Keratinocyte (primary cell): ENCODE measurements around the gene CCDC88A.

ENCODE experiments used
- CTCF ChIP-seq, 3 experiments: IDR thresholded peaks in 1 of 3; conservative IDR thresholded peaks in 1 of 3; optimal IDR thresholded peaks in 1 of 3; 2 replicates in 2 of 3; 3 replicates in 1 of 3; pipeline versions ENCODE3 to v1.5.1; 2011; ENCODE audit warnings: low read length in 3 of 3, mild to moderate bottlenecking in 3 of 3, moderate library complexity in 2 of 3, control low read depth in 1 of 3, inconsistent platforms in 1 of 3; ENCODE audit not compliant: insufficient read depth in 2 of 3; ENCODE audit errors: extremely low read depth in 1 of 3
- EZH2 ChIP-seq: IDR thresholded peaks from one replicate; pipeline ENCODE4 v1.6.1; 2012; ENCODE audit warnings: inconsistent platforms, mild to moderate bottlenecking, low read length, moderate library complexity

- TF ChIP-seq CTCF (optimal IDR thresholded peaks at IDR 0.05 in 1 of 3, IDR thresholded peaks at IDR 0.05 in 1 of 3, conservative IDR thresholded peaks at IDR 0.05 in 1 of 3; ENCODE audit: extremely low read depth in 1 of 3, insufficient read depth in 2 of 3, low read length in 3 of 3) (no peak), EZH2 (no peak)
These were observed 136.6 kb downstream of the CCDC88A start for GRCh38 chr2:55283083-55283482.
